ENCODE results near the gene MPPED2. TPM values are rescaled to one million over a fixed set of nuclear protein-coding genes. Genes with fewer than 3 reads are reported as not detected.

Gene MPPED2
- total RNA-seq, 1 experiment from 2014 or later: not detected

DNA sequence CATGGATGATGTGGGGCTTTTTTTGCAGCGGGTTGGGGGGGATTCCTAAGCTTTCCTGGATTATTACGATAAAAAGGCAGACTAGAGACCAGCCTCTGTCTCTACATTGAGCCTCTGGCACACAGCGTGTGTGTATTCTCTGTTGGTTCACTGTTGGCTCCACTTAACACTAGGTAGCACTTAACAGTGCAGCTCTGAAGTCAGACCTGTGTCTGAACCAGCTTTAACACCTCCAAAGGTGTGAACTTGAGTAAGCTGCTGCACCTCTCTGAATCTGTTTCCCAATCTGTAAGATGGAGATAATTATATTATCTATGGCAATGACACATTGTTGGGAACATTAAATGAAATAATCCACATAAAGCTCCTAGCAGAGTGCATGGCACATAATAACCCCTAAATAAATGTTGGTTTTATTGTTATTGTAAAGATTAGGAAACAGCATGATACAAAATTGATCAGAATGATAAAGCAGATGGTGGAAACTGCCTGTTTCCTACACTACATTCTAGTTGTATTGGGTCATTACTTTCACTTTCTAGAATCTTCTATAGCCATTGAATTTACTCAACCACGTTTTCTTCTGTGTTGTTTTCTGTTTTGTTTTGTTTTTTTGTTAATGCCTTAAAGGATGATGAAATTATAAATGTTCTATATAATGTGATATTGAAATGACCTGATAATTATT is 154.9 kb downstream of the MPPED2 start:
- Histone ChIP-seq H3K9ac (ENCODE audit: low read length) (no peak overlapping the region), H3K27me3 (ENCODE audit: insufficient read depth, low read length) (peaks cover 60% of the 10 kb centered on the region), H2AFZ (ENCODE audit: low read depth, low read length, poor library complexity, severe bottlenecking) (no peak overlapping the region), H3K4me2 (ENCODE audit: low read length) (no peak overlapping the region), H3K9me2 (ENCODE audit: insufficient read depth) (no peaks in the 10 kb centered on the region), H3K4me1 (ENCODE audit: control insufficient read depth in 1 of 2, insufficient read depth in 2 of 2, low read length in 2 of 2) (no peaks in the 10 kb centered on the region), H4K20me1 (ENCODE audit: insufficient read depth) (no peaks in the 10 kb centered on the region), H3K9me3 (ENCODE audit: control insufficient read depth in 1 of 2, insufficient read depth in 1 of 2, low read depth in 1 of 2, low read length in 2 of 2) (no peaks in the 10 kb centered on the region), H3K4me3 (replicated peaks in 1 of 2; ENCODE audit: low read depth in 1 of 2, low read length in 2 of 2) (no peak overlapping the region), H3K36me3 (ENCODE audit: control insufficient read depth in 1 of 2, insufficient read depth in 2 of 2, low read length in 2 of 2) (no peaks in the 10 kb centered on the region), H3K79me2 (ENCODE audit: insufficient read depth, low read length) (no peaks in the 10 kb centered on the region), H3K27ac (ENCODE audit: low read depth, low read length) (no peak overlapping the region)
- no peak for TF ChIP-seq CEBPB (IDR thresholded peaks at IDR 0.05; ENCODE audit: low read depth)
- TF ChIP-seq FOSL1 (IDR thresholded peaks at IDR 0.05; ENCODE audit: low read depth): no peak
- TF ChIP-seq, protein P1, sequence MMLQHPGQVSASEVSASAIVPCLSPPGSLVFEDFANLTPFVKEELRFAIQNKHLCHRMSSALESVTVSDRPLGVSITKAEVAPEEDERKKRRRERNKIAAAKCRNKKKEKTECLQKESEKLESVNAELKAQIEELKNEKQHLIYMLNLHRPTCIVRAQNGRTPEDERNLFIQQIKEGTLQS (IDR thresholded peaks at IDR 0.05): no peak
- BruUV-seq (replicated peaks): no TSS peak
- intact Hi-C loops (cut with micrococcal nuclease): no loop called here
- DNase-seq (ENCODE audit: low read depth, low spot score) (no peak), ATAC-seq (no peak)
- RAD21 ChIA-PET (ENCODE audit: low non-redundant PET in 1 of 2, low total read pairs in 2 of 2, uncharacterized antibody in 2 of 2, unreplicated experiment in 2 of 2): no interaction called here
- POLR2A ChIA-PET: no interaction called here
- CTCF ChIA-PET: no interaction called here

DNA sequence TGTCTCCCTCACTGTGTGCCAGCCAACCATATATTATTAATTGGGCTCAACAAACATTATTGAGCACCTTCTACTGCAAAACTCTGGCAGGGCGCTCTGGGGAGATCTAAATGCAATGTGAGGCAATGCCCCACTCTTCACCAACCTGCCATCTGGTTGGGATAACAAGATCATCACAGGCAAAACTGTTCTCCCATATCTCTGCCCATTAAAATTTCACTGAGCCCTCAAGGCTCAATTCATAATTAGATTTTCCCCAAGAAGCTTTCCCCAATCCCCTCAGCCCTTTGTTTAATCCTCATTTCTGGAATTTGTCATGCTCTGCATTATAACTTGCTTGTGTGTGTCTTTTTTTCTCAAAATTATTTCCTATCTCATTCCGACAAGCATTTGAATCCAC is 156.6 kb downstream of the MPPED2 start:
- no peak for ATAC-seq
- POLR2A ChIA-PET: no interaction called here
- TF ChIP-seq FOSL1 (IDR thresholded peaks at IDR 0.05; ENCODE audit: low read depth) (no peak), JUND (IDR thresholded peaks at IDR 0.05) (no peak), RAD21 (IDR thresholded peaks at IDR 0.05; ENCODE audit: low read depth) (no peak), SRF (IDR thresholded peaks at IDR 0.05; ENCODE audit: low read depth) (no peak), CBX3 (IDR thresholded peaks at IDR 0.05; ENCODE audit: low read depth) (no peak), SP1 (IDR thresholded peaks at IDR 0.05; ENCODE audit: low read depth) (no peak), CEBPB (IDR thresholded peaks at IDR 0.05; ENCODE audit: low read depth) (no peak)
- TF ChIP-seq, protein P1 (IDR thresholded peaks at IDR 0.05): no peak
- TF ChIP-seq, protein P2, sequence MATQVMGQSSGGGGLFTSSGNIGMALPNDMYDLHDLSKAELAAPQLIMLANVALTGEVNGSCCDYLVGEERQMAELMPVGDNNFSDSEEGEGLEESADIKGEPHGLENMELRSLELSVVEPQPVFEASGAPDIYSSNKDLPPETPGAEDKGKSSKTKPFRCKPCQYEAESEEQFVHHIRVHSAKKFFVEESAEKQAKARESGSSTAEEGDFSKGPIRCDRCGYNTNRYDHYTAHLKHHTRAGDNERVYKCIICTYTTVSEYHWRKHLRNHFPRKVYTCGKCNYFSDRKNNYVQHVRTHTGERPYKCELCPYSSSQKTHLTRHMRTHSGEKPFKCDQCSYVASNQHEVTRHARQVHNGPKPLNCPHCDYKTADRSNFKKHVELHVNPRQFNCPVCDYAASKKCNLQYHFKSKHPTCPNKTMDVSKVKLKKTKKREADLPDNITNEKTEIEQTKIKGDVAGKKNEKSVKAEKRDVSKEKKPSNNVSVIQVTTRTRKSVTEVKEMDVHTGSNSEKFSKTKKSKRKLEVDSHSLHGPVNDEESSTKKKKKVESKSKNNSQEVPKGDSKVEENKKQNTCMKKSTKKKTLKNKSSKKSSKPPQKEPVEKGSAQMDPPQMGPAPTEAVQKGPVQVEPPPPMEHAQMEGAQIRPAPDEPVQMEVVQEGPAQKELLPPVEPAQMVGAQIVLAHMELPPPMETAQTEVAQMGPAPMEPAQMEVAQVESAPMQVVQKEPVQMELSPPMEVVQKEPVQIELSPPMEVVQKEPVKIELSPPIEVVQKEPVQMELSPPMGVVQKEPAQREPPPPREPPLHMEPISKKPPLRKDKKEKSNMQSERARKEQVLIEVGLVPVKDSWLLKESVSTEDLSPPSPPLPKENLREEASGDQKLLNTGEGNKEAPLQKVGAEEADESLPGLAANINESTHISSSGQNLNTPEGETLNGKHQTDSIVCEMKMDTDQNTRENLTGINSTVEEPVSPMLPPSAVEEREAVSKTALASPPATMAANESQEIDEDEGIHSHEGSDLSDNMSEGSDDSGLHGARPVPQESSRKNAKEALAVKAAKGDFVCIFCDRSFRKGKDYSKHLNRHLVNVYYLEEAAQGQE (IDR thresholded peaks at IDR 0.05; ENCODE audit: low read depth): no peak

More for the DNA sequence above, 156.6 kb downstream of the MPPED2 start:
- H3K9me2 ChIP-seq (ENCODE audit: insufficient read depth): no peaks in the 10 kb centered on the region
- intact Hi-C loops (cut with micrococcal nuclease): no loop called here
- H3K27ac ChIP-seq (ENCODE audit: low read depth, low read length): no peak overlapping the region
- H3K79me2 ChIP-seq (ENCODE audit: insufficient read depth, low read length): no peaks in the 10 kb centered on the region
- H3K27me3 ChIP-seq (ENCODE audit: insufficient read depth, low read length): peaks cover 62% of the 10 kb centered on the region; the same call in 1 of the 2 replicates
- CTCF ChIA-PET: no interaction called here
- no peak overlapping the region for H3K9ac ChIP-seq (ENCODE audit: low read length)
- RAD21 ChIA-PET (ENCODE audit: low non-redundant PET in 1 of 2, low total read pairs in 2 of 2, uncharacterized antibody in 2 of 2, unreplicated experiment in 2 of 2): no interaction called here
- no peaks in the 10 kb centered on the region for H4K20me1 ChIP-seq (ENCODE audit: insufficient read depth)
- H3K4me2 ChIP-seq (ENCODE audit: low read length): no peak overlapping the region
- DNase-seq (ENCODE audit: low read depth, low spot score): no peak
- no peaks in the 10 kb centered on the region for H3K36me3 ChIP-seq (ENCODE audit: control insufficient read depth in 1 of 2, insufficient read depth in 2 of 2, low read length in 2 of 2)
- no peaks in the 10 kb centered on the region for H3K9me3 ChIP-seq (ENCODE audit: control insufficient read depth in 1 of 2, insufficient read depth in 1 of 2, low read depth in 1 of 2, low read length in 2 of 2)
- H3K4me1 ChIP-seq (ENCODE audit: control insufficient read depth in 1 of 2, insufficient read depth in 2 of 2, low read length in 2 of 2): no peaks in the 10 kb centered on the region
- no TSS peak for BruUV-seq (replicated peaks)
- no peak overlapping the region for H3K4me3 ChIP-seq (replicated peaks in 1 of 2; ENCODE audit: low read depth in 1 of 2, low read length in 2 of 2)
- H2AFZ ChIP-seq (ENCODE audit: low read depth, low read length, poor library complexity, severe bottlenecking): no peak overlapping the region
